Measurements from ENCODE around the gene TFAP2A.

DNA sequence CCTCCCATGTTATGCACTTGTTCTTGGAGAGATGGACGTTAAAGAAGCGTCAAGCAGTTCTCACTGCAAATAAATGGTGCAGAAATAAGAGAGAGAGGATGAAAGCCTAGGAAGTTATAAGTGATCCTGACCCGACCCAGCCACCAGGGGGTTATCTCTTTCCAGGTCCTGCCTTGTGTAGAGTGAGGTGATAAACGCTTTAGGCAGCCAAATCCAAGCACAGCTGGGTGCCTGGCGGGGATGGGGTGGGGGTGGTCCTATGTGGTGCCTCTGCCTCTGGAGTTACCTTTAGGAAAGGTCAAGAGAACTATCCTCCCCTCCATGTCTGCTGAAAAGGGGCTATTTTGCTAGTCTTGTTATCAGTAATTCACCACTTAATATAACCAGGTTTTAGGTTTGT lies 9.2 kb upstream of the TFAP2A start:
- TF ChIP-seq, protein P1, sequence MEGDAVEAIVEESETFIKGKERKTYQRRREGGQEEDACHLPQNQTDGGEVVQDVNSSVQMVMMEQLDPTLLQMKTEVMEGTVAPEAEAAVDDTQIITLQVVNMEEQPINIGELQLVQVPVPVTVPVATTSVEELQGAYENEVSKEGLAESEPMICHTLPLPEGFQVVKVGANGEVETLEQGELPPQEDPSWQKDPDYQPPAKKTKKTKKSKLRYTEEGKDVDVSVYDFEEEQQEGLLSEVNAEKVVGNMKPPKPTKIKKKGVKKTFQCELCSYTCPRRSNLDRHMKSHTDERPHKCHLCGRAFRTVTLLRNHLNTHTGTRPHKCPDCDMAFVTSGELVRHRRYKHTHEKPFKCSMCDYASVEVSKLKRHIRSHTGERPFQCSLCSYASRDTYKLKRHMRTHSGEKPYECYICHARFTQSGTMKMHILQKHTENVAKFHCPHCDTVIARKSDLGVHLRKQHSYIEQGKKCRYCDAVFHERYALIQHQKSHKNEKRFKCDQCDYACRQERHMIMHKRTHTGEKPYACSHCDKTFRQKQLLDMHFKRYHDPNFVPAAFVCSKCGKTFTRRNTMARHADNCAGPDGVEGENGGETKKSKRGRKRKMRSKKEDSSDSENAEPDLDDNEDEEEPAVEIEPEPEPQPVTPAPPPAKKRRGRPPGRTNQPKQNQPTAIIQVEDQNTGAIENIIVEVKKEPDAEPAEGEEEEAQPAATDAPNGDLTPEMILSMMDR (IDR thresholded peaks at IDR 0.05; ENCODE audit: low read length): 0 out of 2 replicates have a peak, but pooled peaks have one; percentile 12
- no peak for TF ChIP-seq EZH2 (IDR thresholded peaks at IDR 0.05; ENCODE audit: borderline replicate concordance, low read length)
